Measurements from ENCODE around the gene CLCN7. TPM values are rescaled to one million over a fixed set of nuclear protein-coding genes. Genes with fewer than 3 reads are reported as not detected.

Gene CLCN7
- total RNA-seq, 1 experiment from 2014 or later = 70.0 TPM

GRCh38 chr16:1458336-1458976, 16.4 kb downstream of the CLCN7 start:
- Histone ChIP-seq H3K9ac (ENCODE audit: extremely low read depth, insufficient read length, low read length) (no peak overlapping the region), H3K23me2 (ENCODE audit: insufficient read length, low read depth, low read length, poor library complexity, severe bottlenecking) (no peaks in the 10 kb centered on the region), H4K20me1 (ENCODE audit: control insufficient read depth, insufficient read depth, insufficient read length) (no peaks in the 10 kb centered on the region), H2BK20ac (ENCODE audit: low read depth, low read length, poor library complexity, severe bottlenecking) (no peak overlapping the region), H2AK5ac (ENCODE audit: insufficient read length, low read length) (no peak overlapping the region), H2AFZ (ENCODE audit: low read length) (no peak overlapping the region), H3K9me3 (ENCODE audit: control insufficient read depth, low read depth, low read length) (no peaks in the 10 kb centered on the region), H4K5ac (ENCODE audit: insufficient read length, low read depth, low read length) (no peak overlapping the region), H3T11ph (ENCODE audit: low read length) (no peak overlapping the region), H3K79me1 (ENCODE audit: insufficient read depth, low read depth, low read length, poor library complexity, severe bottlenecking) (no peaks in the 10 kb centered on the region), H4K8ac (replicated peaks; ENCODE audit: insufficient read length, low read depth, low read length) (no peak overlapping the region), H3K14ac (ENCODE audit: insufficient read depth, low read length) (no peak overlapping the region), H3K4ac (ENCODE audit: low read depth, low read length) (no peak overlapping the region), H2BK12ac (ENCODE audit: insufficient read length, low read depth, low read length) (no peak overlapping the region), H3K4me2 (ENCODE audit: insufficient read depth, insufficient read length, low read length) (no peak overlapping the region), H3K27me3 (ENCODE audit: insufficient read depth, low read length) (no peaks in the 10 kb centered on the region), H4K91ac (ENCODE audit: insufficient read length, low read depth, low read length) (no peak overlapping the region), H3K23ac (ENCODE audit: insufficient read length, low read depth, low read length) (no peak overlapping the region), H3K56ac (ENCODE audit: insufficient read length, low read depth, low read length) (no peak overlapping the region), H2BK15ac (ENCODE audit: low read depth, low read length) (no peak overlapping the region), H2BK120ac (ENCODE audit: low read depth, low read length, poor library complexity, severe bottlenecking) (no peak overlapping the region), H2BK5ac (ENCODE audit: insufficient read length, low read length) (no peak overlapping the region), H3K79me2 (ENCODE audit: insufficient read depth, low read length) (no peaks in the 10 kb centered on the region), H3K18ac (ENCODE audit: insufficient read length, low read depth, low read length) (no peak overlapping the region), H3K4me1 (ENCODE audit: insufficient read depth, low read length) (no peaks in the 10 kb centered on the region), H3K27ac (ENCODE audit: insufficient read length, low read depth, low read length) (no peak overlapping the region)
- H3K4me1 Mint-ChIP-seq = no peaks in the 10 kb centered on the region
- H3K9me3 Mint-ChIP-seq = no peaks in the 10 kb centered on the region
- peaks cover 2 to 33% (median 18%) of the 10 kb centered on the region in 3 experiments; a peak in 5 of 7 replicates for H3K36me3 Mint-ChIP-seq (ENCODE audit: insufficient read depth in 1 of 3, low read depth in 3 of 3)
- no peak for TF ChIP-seq CTCF (conservative IDR thresholded peaks at IDR 0.05)
- no peak overlapping the region for H3K4me3 Mint-ChIP-seq
- DNase-seq = no peak
- no peaks in the 10 kb centered on the region for H3K27me3 Mint-ChIP-seq (ENCODE audit: low read depth)
- WGBS (ENCODE audit: extremely low coverage, insufficient read length, low lambda C conversion rate) = no CpG with 5 or more reads among the region's 26 CpGs
- no peak overlapping the region; a peak in 1 of 7 replicates for H3K27ac Mint-ChIP-seq
